Midbrain (tissue), 1 donor: ENCODE results near the gene AMBRA1.
A peak's percentile ranks its signal among the peaks of the same experiment; 100 is the strongest.
"Not testable (repeated sequence)": the region's sequence is repeated elsewhere in the genome, so short reads cannot be mapped to it uniquely, and the experiment has no call there.

Experiments used
- DNase-seq: peaks from one replicate; lab custom pipeline; 2025; lab: John Stamatoyannopoulos, UW

The AMBRA1 gene

DNA sequence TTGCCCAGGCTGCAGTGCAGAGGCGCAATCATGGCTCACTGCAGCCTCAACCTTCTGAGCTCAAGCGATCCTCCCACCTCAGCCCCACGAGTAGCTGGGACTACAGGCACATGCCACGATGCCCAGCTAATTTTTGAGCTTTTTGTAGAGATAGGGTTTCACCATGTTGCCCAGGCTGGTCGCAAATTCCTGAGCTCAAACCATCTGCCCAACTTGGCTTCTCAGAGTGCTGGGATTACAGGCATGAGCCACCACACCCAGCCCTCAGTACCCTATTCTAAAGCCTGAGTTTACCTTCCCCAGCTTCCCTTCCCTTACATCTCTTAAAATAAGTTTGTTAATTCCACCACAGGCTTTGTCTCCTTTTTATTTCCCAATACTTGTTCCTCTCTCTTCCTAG lies 59.1 kb downstream of the AMBRA1 start:
- DNase-seq = no peak

DNA sequence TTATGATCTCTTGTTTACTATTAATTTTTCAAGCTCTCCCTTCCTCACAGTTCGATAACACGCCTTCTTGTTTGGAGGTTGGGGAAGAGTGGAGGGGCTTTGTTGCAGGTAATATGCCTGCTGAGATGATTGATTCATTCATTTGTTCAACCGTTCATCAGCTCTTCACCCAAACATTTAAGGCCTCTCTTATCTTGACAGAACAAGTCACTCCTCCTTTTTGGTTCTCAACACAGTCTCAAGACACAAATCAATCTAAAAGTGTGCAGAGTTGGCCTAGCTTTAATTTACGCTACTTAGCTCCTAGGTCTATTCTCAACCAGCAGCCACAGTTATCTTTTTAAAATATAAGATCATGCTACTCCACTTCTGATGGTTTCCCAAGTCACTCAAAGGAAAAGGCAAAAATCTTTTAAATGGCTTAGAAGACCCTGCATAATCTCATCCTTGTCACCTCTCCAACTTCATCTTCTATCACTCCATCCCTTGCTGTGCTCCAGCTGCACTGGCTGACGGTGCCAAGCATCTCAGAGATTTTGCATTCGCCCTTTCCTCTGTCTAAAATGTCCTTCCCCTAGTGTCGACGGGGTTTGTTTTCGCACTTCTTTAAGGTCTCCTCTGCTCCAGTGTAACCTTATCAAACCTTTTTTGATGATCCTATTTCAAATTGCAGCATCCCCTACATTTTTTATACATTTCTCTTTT lies 60.3 kb downstream of the AMBRA1 start:
- DNase-seq = no peak

DNA sequence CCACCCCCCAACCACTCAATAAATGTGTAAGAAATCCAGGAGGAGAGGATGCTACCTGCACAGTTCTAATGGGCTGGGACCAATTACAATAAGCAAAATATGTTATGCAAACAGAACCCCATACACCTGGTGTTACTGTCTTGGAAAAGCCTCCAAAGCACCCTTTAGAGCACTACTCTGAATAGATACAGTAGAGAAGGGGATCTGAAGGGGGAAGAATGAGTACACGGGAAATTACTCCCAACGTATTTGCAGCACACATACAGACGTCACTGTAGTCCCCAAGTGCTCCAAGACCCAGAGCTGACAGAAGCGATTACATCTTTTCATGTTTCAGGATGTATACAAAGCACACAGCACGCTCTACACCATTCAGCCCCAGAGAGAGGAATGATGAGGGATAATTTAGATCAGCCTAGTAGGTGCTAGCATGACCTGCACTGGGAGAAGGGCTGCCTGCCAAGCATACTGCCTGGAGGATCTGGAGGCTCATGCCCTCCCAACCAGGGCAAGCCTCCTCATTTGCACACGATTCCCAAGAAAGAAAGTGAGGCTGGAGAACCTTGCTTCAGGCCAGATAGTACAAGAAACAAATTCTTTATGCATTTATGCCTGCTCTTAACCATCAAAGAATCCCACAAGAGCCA lies 63.8 kb downstream of the AMBRA1 start:
- DNase-seq = no peak

DNA sequence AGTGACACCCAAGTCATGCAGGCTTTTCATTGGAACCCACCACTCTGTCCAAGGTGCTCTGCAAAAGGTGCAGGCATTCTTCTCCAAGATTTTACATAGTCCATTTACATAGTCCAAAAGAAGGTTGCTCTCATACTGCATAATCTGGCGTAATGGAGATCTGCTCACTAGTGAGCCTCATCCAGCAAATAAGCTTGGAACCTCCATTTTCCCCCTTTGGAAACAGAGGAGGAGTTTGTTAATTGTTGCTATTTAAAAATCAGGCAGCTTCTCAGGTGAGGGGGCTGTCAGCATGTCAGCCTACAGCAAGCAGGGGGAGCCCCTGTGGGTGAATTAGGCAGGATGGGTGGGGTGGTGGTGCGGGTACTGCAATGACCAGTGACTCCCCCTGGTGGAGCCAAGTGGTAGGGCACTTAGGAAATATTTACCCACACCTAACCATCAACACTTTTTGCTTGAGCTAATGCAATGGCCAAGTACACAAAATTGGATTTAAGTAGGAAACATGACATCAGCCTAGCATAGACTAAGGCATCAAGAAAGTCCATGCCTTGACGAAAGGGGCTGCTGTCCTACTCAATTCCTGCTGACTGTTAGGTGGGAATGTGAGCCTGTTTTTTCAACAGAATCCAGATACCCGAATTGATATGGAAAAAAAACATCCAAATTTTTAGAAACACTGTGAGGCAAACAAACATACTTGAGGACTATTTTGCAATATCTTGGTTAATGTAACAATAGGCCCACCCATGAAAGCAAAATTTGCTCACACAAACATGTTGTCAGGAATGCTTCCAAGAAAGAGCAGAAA lies 64.5 kb downstream of the AMBRA1 start:
- DNase-seq = peak; percentile 10

DNA sequence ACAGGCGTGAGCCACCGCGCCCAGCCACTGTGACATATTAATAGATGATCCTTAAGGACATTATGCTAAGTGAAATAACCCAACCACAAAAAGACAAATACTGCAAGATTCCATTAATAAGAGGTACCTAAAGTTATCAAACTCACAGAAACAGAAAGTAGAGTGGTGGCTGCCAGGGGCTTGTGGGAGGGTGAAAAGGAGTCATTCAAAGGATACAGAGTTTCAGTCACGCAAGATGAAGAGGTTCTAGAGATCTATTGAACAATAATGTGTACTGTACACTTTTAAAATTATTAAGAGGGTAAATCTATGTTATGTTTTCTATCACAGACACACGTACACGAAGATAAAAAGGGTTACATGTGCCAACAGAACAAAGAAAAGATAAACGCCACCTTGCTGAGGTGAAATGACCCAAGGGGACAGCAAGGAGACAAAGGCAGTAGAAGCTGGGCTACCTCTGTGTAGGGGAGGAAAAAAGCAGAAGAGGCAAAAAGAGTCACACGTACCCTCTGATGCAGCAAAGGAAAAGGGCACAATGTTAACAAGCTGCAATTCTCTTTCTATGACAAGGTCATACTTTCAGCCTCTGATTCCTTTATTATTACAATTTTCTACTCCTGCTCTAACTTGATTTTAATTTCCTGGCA lies 65.3 kb downstream of the AMBRA1 start:
- DNase-seq = no peak

DNA sequence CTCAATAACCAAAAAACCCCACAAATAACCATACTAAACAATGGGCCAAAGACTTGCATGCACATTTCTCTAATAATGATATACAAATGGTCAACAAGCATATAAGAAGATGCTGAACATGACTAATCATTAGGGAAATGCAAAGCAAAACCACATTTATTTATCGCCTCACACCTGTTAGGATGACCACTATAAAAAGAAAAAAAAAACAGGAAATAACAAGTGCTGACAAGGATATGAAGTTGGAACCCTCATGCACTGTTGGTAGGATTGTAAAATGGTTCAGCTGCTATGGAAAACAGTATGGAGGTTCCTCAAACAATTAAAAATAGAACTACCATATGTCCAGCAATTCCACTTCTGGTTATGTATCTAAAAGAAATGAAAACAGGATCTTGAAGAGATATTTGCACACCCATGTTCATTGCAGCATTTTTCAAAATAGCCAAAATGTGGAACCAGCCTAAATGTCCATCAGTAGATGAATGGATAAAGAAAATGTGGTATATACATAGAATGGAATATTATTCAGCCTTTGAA lies 66.2 kb downstream of the AMBRA1 start:
- DNase-seq = no peak

DNA sequence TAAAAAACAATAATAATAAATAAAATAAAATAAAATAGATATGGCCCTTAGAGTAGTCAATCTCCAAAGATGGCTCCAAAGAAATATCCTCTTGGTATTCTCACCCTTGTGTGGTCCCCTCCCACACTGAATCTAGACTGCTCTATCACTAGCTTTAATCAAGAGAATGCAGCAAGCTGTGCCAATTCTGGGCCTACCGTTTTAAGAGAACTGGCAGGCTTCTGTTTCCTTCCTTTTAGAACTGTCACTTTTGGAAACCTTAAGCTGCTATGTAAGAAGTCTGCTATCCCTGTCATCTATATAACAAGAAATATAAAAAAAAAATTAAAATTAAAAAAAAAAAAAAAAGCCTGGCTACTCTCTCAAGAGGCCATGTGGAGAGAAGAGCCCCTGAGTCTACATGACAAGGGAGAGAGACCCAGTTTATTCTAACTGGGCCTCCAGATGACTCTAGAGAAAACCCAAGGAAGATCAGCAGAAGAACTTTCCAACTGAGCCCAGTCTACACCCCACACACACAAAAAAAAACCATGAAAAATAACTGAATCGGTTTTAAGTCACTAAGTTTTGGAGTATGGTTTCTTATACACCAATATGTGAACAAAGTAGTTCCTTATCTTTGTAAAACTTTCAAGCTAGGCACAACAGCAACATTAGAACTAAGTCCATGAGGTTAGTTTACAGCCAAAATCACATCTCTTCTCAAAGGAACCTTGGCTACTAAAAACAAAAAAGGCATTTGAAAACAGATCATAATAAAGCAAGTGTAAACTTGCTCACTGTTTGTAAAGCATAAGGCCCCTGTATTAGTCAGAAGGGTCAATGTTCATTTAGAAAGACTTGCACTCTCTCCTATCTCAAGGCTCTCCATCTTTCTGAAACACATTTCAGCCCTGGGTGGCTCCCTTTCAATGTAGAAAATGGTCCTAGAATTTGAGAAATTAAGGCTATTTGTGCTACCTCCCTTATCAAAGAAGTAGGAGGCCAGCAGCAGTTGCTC lies 67.3 kb downstream of the AMBRA1 start:
- DNase-seq = no peak

DNA sequence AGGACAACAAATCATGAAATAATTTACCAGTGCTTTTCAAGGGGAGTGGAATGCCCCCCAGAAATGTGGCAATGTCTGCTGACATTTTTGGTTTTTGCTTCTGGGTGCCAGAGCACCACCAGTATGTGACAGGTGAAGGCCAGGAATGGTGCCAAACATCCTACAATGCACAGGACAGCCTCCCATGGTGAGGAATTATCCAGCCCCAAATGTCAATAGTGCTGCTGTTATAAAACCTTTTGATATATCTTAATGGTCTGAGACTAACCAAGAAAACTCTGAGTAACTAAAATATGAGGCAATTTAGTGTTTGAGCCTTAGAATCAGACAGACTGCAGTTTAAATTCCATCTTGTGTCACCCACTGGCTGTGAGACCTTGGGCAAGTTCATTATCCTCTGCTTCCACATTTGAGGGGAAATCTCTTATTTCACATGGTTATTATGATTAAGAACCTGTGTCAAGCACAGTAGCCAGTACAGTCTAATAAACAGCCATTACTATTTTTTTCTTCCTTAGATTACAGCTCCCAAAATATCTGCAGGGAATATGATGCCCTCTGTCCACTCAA lies 69.5 kb downstream of the AMBRA1 start:
- DNase-seq = no peak

DNA sequence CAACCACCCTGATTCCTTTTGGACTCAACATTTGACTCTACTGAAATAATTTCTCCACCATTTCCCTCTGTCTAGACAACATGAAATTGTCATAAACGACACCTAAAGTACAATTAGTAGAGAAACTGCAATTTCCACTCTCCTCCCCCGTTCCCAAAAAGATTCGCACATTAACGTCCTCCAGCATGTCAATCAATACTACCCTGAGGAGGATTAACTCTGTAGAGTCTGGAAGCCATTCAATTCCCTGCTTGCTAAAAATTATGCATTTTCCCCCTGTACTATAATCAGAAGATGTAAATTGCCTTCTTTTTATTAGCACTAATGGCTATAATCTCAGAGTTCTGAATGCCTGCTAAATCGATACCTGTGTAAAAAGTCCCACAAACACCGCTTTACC lies 70.5 kb downstream of the AMBRA1 start:
- no peak for DNase-seq

DNA sequence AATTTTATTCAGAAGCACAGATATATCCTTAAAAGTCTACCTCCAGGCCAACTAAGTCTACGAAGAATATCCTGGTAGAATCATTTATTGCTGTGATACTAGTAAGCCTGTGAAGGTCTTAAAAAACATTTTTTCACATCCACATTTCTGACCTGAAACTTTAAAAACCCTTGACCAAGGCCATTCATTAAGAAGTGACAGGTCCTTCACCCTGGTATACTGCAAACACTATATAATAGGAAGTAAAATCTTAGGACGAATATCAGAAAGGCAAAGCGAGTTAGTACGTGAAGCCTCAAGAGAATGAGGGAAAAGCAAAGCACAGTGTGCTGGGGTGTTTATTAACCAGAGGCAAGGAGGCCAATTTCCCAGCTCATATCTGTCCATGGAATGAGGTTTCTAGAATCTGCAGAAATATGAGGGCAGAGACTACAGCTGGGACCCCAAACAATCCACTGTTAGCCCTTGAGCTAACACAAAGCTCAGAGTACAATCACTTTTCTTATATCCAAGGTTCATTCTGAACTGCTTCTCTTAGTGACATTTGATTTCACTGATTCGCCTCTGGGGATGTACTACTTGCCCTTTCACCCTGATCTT lies 71.0 kb downstream of the AMBRA1 start:
- DNase-seq = no peak

DNA sequence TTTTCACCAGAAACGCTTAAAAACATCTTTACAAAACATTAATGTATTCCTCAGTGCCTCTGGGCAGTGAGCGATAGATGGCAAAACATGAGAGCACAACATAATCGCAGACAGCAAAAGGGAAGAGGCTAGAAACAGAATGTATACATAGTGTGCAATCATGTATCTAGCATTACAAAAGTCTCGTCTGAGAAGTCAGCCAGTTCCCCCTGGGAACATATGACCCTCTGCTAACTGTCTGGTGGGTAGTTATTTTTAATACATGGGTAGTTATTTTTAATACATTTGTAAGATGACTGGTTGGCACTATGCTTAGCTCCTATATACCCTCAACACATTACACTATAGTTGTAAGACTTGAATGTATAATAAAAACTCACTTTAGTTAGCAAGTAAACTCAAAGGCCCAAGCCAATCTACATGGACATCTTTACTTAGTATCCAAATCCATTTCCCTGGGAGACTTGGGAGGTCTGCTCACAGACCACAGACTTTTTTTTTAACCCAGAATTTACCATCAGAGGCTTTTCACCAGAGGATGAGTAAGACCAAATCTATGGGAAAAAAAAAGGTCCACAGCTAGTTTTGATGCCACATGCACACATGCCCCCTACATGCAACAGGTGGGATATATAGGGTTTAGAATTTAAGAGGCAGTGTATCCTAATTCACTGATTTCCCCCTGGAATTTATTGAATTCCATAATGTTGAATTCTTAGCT lies 71.7 kb downstream of the AMBRA1 start:
- no peak for DNase-seq

DNA sequence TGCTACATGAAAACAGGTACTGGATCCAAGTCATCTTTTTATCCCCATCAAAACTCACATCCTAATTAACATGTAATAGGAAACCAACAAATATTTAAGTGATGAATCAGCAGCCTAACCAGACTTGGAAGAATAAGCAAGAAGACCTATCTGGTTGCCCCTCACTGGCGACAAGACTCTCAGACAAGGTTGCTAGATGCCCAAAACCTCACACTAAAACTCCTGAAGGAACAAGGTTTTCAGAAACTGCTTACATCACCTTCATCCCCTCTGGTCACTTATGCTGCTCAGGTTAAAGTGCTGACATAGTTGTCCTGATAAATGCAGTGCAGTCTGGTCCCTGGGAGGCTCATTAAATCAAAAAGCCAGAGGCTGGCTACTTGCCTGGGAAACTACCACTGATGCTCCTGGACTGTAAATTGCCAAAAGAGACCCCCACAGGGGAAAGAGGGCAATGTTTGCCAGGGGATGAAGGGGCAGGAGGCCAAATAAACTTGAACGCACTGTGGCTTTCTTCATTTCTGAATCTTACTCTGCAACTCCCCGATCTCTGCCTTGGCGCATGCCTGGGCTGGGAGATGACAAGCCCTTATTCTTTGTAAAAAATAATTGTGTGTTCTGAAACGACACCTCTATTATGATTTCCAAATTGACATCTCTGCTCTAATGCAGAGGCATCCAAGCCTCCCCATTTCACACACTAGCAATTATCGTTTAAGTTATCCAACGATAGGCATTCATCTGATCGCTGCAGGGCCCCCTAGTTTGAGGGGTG lies 72.7 kb downstream of the AMBRA1 start:
- DNase-seq = no peak

DNA sequence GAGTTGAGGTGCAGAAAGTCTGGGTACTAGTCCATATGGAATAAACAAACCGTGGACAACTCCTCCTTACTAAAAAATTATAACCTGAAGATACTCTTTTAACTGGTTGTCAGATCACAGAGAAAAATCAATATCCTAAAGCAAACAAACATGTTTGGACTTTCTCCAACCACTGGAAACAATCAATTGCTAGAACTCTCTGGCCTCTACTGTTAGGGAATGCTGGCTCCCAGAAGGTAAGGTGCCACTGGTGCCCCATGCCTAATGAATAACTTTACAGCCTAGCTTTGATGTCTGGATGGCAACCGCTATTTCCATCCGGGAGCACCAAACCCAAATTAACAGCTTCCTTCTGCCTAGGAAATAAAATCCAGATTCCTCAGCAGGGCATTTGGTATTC lies 74.5 kb downstream of the AMBRA1 start:
- no peak for DNase-seq

DNA sequence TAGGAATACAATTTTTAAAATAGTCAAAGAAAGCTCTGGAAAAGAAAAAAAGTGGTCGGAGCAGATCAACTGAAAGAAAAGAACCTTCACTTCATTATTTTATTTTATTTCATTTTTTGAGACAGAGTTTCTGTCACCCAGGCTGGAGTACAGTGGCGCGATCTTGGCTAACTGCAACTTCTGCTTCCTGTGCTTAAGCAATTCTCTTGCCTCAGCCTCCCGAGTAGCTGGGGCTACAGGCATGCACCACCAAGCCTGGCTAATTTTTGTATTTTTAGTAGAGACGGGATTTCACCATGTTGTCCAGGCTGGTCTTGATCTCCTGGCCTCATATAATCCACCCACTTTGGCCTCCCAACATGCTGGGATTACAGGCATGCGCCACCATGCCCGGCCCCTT lies 74.9 kb downstream of the AMBRA1 start:
- not testable (repeated sequence) for DNase-seq

DNA sequence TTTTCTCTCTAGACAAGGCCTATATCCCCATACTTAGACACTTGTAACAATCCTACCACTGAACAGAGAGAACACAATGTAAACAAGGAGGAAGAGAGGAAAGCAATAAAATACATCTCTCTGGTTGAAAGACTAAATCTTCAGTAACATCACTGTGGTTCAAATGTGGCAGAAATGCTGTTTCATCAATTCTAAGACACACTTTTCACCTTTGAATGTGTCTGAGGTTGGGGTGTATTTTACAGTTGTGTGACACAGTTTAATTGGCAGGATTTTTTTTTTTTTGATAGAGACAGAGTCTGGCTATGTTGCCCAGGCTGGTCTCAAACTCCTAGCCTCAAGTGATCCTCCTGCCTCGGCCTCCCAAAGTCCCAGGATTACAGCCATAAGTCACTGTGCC lies 79.5 kb downstream of the AMBRA1 start:
- DNase-seq = no peak

DNA sequence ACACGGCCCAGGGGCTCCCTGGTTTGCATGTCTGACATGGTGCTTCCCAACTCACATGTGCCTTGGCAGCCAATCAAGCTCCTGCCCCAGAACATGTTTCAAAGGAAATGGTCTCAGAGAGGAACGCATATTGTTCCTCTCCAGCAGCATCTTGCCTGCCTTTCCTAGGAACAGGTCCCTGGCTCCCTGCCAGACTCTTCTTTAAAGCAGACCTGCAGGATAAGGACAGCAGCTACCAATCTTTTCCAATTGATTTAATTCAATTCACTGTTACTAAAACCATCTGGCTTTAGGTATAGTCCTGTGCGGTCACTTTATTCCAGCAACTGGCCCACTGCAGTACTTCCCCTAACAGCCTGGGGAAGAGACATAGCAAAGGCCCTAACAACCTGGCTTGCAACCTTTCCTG lies 79.9 kb downstream of the AMBRA1 start:
- DNase-seq = peak; percentile 28

DNA sequence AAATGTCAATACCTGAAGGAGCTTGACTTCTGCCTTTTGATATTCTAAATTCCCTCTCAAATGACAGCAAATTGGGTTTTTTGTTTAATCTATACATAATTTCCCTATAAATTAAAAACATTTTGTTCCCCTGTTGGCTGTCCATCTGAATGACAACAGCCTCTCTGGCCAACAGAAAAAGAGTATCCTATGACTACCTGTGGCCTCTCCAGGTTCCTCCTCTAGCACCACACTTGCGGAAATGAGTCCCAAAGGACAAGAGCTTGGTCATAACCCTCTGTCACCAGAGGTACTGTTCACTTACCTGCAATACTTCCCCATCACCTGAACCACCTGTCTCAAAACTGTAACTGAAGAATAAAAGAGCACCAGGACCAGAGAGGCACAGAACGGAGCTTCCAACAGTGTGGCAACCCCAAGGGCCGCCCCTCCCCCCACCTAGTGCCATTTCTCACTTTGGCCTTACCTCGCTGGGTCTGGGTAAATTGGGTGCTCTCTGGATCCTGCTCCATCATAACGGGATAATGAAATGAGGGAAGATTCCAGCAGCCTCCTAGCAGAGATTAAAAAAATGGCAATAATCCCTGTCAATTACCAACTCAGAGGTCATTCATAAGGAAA lies 81.5 kb downstream of the AMBRA1 start:
- DNase-seq = no peak

DNA sequence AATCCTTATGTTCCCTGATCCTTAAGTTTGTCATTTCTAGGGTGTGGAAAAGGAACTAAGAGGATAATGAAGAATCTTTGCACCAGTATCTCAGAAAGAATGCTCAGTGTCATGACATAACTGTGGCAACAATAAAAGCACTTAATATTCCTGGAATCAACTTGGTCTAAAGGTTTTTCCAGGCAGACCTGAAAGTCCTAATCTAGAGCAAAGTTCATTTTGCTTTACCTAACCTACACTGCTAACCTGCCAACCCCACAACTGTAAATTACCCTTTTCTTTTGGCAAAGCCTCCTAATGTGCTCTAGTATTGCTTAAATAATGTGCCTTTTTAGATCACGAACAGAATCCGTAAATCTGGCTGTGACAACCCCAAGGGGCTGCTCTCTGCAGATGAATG lies 82.5 kb downstream of the AMBRA1 start:
- no peak for DNase-seq
